SK-N-SH treated with all-trans-retinoic acid at 6 μM for 48 hours (cell line): ENCODE results near the gene ATP11A.
"Not testable (repeated sequence)": the region's sequence is repeated elsewhere in the genome, so short reads cannot be mapped to it uniquely, and the experiment has no call there.

Experiments used
- ATAC-seq: fragments of 200-7000 bp; cut with Tn5 transposase; 3 replicates; pipeline ENCODE4 v1.9.1; 2020; ENCODE audit warnings: mild to moderate bottlenecking, moderate library complexity
- ARNTL ChIP-seq: fragments of 450-650 bp; formaldehyde crosslinking; IDR thresholded peaks from 2 replicates; pipeline ENCODE4 v1.5.0; 2020; ENCODE audit warnings: low read depth, mild to moderate bottlenecking, moderate library complexity, borderline replicate concordance
- CREB5 ChIP-seq: fragments of 250-450 bp; sonication (Bioruptor Pico); IDR thresholded peaks from 2 replicates; pipeline ENCODE4 v1.5.1; 2020; ENCODE audit warnings: low read depth, mild to moderate bottlenecking, moderate library complexity
- CSDC2 ChIP-seq: fragments of 250-450 bp; sonication (Bioruptor Pico); IDR thresholded peaks from 2 replicates; pipeline ENCODE4 v1.5.0; 2020; ENCODE audit warnings: mild to moderate bottlenecking, moderate library complexity
- ESRRG ChIP-seq: fragments of 250-450 bp; sonication (Bioruptor Pico); IDR thresholded peaks from 2 replicates; pipeline ENCODE4 v1.6.1; 2021; ENCODE audit warnings: mild to moderate bottlenecking
- ISL1 ChIP-seq: fragments of 250-450 bp; sonication (Bioruptor Pico); IDR thresholded peaks from 2 replicates; pipeline ENCODE4 v2.1.2; 2022; ENCODE audit warnings: mild to moderate bottlenecking, moderate library complexity
- OSR1 ChIP-seq: fragments of 250-450 bp; sonication (Bioruptor Pico); IDR thresholded peaks from 2 replicates; pipeline ENCODE4 v1.8.0; 2022; ENCODE audit warnings: moderate library complexity, mild to moderate bottlenecking, inconsistent platforms
- PATZ1 ChIP-seq: fragments of 250-450 bp; sonication (Bioruptor Pico); IDR thresholded peaks from 2 replicates; pipeline ENCODE4 v1.8.0; 2020; ENCODE audit warnings: mild to moderate bottlenecking, moderate library complexity, borderline replicate concordance
- PPARA ChIP-seq: fragments of 250-450 bp; sonication (Bioruptor Pico); IDR thresholded peaks from 2 replicates; pipeline ENCODE4 v1.5.0; 2020; ENCODE audit warnings: mild to moderate bottlenecking, borderline replicate concordance
- SNAI2 ChIP-seq: fragments of 250-450 bp; sonication (Bioruptor Pico); IDR thresholded peaks from 2 replicates; pipeline ENCODE4 v1.5.0; 2020; ENCODE audit warnings: mild to moderate bottlenecking, moderate library complexity
- TCF4 ChIP-seq: fragments of 250-450 bp; sonication (Bioruptor Pico); IDR thresholded peaks from 2 replicates; pipeline ENCODE4 v1.8.0; 2021; ENCODE audit warnings: mild to moderate bottlenecking, moderate library complexity, borderline replicate concordance
- TOX ChIP-seq: fragments of 250-450 bp; sonication (Bioruptor Pico); IDR thresholded peaks from 2 replicates; pipeline ENCODE4 v1.8.0; 2021; ENCODE audit warnings: mild to moderate bottlenecking, moderate library complexity, borderline replicate concordance
- ZC3H10 ChIP-seq: fragments of 250-450 bp; sonication (Bioruptor Pico); IDR thresholded peaks from 2 replicates; pipeline ENCODE4 v1.5.1; 2021; ENCODE audit warnings: mild to moderate bottlenecking, moderate library complexity
- ZFP3 ChIP-seq: fragments of 250-450 bp; sonication (Bioruptor Pico); IDR thresholded peaks from 2 replicates; pipeline ENCODE4 v1.5.0; 2020; ENCODE audit warnings: mild to moderate bottlenecking, moderate library complexity
- ZFP30 ChIP-seq: fragments of 450-650 bp; formaldehyde crosslinking; IDR thresholded peaks from 2 replicates; pipeline ENCODE4 v1.5.0; 2022; ENCODE audit warnings: mild to moderate bottlenecking, moderate library complexity
- ZNF565 ChIP-seq: fragments of 450-650 bp; formaldehyde crosslinking; conservative IDR thresholded peaks from 2 replicates; pipeline ENCODE4 v1.5.0; 2020; ENCODE audit warnings: low read depth, mild to moderate bottlenecking, moderate library complexity
- ZNF70 ChIP-seq: fragments of 450-650 bp; formaldehyde crosslinking; IDR thresholded peaks from 2 replicates; pipeline ENCODE4 v1.5.0; 2020; ENCODE audit warnings: mild to moderate bottlenecking, moderate library complexity
- ZNF8 ChIP-seq: fragments of 450-650 bp; formaldehyde crosslinking; IDR thresholded peaks from 2 replicates; pipeline ENCODE4 v1.5.0; 2020; ENCODE audit warnings: mild to moderate bottlenecking, moderate library complexity
- TF ChIP-seq, protein P1 (sequence below): fragments of 250-450 bp; sonication (Bioruptor Pico); IDR thresholded peaks from 2 replicates; pipeline ENCODE4 v1.5.0; 2020; ENCODE audit warnings: mild to moderate bottlenecking, moderate library complexity
- TF ChIP-seq, protein P2 (sequence below): fragments of 250-450 bp; sonication (Bioruptor Pico); IDR thresholded peaks from 2 replicates; pipeline ENCODE4 v1.5.1; 2021; ENCODE audit warnings: mild to moderate bottlenecking, moderate library complexity
- TF ChIP-seq, protein P3 (sequence below): fragments of 250-450 bp; sonication (Bioruptor Pico); IDR thresholded peaks from 2 replicates; pipeline ENCODE4 v1.8.0; 2021; ENCODE audit warnings: low read depth, mild to moderate bottlenecking, moderate library complexity, borderline replicate concordance

ATP11A gene

GRCh38 chr13:112881656-112882554 is 192.1 kb downstream of the ATP11A start:
- TF ChIP-seq, protein P1, sequence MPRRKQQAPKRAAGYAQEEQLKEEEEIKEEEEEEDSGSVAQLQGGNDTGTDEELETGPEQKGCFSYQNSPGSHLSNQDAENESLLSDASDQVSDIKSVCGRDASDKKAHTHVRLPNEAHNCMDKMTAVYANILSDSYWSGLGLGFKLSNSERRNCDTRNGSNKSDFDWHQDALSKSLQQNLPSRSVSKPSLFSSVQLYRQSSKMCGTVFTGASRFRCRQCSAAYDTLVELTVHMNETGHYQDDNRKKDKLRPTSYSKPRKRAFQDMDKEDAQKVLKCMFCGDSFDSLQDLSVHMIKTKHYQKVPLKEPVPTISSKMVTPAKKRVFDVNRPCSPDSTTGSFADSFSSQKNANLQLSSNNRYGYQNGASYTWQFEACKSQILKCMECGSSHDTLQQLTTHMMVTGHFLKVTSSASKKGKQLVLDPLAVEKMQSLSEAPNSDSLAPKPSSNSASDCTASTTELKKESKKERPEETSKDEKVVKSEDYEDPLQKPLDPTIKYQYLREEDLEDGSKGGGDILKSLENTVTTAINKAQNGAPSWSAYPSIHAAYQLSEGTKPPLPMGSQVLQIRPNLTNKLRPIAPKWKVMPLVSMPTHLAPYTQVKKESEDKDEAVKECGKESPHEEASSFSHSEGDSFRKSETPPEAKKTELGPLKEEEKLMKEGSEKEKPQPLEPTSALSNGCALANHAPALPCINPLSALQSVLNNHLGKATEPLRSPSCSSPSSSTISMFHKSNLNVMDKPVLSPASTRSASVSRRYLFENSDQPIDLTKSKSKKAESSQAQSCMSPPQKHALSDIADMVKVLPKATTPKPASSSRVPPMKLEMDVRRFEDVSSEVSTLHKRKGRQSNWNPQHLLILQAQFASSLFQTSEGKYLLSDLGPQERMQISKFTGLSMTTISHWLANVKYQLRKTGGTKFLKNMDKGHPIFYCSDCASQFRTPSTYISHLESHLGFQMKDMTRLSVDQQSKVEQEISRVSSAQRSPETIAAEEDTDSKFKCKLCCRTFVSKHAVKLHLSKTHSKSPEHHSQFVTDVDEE (CRISPR knock-in tag): no peak
- TF ChIP-seq ZNF565 (no peak), TCF4 (CRISPR knock-in tag) (no peak), ISL1 (CRISPR knock-in tag) (no peak), SNAI2 (no peak), ZNF8 (no peak)

DNA sequence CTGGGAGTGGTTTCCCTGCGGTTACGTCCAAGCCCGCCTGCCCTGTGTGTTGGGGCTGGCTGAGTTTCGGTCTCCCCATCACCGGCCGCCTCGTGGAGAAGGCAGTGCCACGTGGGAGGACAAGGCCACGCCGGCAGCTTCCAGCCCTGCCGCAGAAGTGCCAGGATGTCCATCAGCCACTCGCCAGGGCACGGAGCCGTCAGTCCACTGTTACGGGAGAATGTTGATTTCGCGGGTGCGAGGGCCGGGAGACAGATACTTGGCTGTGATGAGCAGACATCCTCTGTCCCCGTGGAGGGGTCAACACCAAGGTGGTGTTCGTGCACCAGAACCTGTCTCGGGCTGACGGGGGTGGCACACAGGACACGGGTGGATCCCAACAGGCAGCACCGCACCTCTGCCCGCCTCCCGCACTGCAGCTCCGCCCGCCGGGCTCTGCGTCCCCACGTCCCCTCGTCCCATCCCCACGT is 192.8 kb downstream of the ATP11A start:
- no peak for TF ChIP-seq CREB5
- TF ChIP-seq, all 23 proteins: peak for 0
- ATAC-seq: no peak

More at GRCh38 chr13:112881656-112882554, 192.1 kb downstream of the ATP11A start:
- ATAC-seq: no peak

GRCh38 chr13:112883241-112883945 is 193.6 kb downstream of the ATP11A start:
- TF ChIP-seq SNAI2: no peak
- no peak for TF ChIP-seq ESRRG (CRISPR knock-in tag)
- TF ChIP-seq, protein P2, sequence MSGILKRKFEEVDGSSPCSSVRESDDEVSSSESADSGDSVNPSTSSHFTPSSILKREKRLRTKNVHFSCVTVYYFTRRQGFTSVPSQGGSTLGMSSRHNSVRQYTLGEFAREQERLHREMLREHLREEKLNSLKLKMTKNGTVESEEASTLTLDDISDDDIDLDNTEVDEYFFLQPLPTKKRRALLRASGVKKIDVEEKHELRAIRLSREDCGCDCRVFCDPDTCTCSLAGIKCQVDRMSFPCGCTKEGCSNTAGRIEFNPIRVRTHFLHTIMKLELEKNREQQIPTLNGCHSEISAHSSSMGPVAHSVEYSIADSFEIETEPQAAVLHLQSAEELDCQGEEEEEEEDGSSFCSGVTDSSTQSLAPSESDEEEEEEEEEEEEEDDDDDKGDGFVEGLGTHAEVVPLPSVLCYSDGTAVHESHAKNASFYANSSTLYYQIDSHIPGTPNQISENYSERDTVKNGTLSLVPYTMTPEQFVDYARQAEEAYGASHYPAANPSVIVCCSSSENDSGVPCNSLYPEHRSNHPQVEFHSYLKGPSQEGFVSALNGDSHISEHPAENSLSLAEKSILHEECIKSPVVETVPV (CRISPR knock-in tag): no peak
- TF ChIP-seq, protein P3, sequence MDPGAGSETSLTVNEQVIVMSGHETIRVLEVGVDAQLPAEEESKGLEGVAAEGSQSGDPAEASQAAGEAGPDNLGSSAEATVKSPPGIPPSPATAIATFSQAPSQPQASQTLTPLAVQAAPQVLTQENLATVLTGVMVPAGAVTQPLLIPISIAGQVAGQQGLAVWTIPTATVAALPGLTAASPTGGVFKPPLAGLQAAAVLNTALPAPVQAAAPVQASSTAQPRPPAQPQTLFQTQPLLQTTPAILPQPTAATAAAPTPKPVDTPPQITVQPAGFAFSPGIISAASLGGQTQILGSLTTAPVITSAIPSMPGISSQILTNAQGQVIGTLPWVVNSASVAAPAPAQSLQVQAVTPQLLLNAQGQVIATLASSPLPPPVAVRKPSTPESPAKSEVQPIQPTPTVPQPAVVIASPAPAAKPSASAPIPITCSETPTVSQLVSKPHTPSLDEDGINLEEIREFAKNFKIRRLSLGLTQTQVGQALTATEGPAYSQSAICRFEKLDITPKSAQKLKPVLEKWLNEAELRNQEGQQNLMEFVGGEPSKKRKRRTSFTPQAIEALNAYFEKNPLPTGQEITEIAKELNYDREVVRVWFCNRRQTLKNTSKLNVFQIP (CRISPR knock-in tag): no peak
- TF ChIP-seq ZNF8: no peak
- TF ChIP-seq ZNF565: no peak
- TF ChIP-seq ARNTL (CRISPR knock-in tag): no peak
- TF ChIP-seq TOX (CRISPR knock-in tag): no peak
- TF ChIP-seq CREB5: no peak
- TF ChIP-seq ZC3H10 (CRISPR knock-in tag): no peak
- TF ChIP-seq PATZ1 (CRISPR knock-in tag): no peak
- no peak for TF ChIP-seq ZFP3
- no peak for TF ChIP-seq OSR1 (CRISPR knock-in tag)
- no peak for TF ChIP-seq CSDC2 (CRISPR knock-in tag)
- TF ChIP-seq ZNF70 (CRISPR knock-in tag): no peak
- no peak for TF ChIP-seq ZFP30 (CRISPR knock-in tag)
- TF ChIP-seq, protein P1 (CRISPR knock-in tag): no peak
- no peak for TF ChIP-seq PPARA (CRISPR knock-in tag)
- no peak for ATAC-seq

DNA sequence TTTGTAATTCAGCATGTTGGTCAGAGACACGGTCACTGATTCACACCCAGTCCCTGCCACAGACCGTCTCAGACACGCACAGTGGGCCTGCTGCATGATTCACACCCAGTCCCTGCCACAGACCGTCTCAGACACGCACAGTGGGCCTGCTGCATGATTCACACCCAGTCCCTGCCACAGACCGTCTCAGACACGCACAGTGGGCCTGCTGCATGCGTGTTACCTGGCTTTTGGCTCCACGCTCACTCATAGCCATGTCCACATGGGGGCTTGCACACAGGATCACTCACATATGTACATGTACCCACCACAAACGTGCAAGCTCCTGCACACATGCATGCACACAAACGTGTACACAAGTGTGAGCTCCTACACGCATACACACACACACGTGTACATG is 194.9 kb downstream of the ATP11A start:
- ATAC-seq: not testable (repeated sequence)
